ENCODE results near the gene LSAMP. TPM values are rescaled to one million over a fixed set of nuclear protein-coding genes. Genes with fewer than 3 reads are reported as not detected.
"Not testable (repeated sequence)": the region's sequence is repeated elsewhere in the genome, so short reads cannot be mapped to it uniquely, and the experiment has no call there.

The LSAMP gene
- total and polyA plus RNA-seq, 9 of the 15 experiments (the other 6 are each of a cell fraction or from before 2014, with no cell fraction given) = 0.09 to 0.11 TPM; not detected in 7

- TF ChIP-seq BRF2 (IDR thresholded peaks at IDR 0.05; ENCODE audit: borderline replicate concordance, insufficient read depth, insufficient read length) (no peak), THAP7 (CRISPR knock-in tag; IDR thresholded peaks at IDR 0.05) (no peak)
These were observed 652.9 kb downstream of the LSAMP start (continued) for GRCh38 chr3:115792206-115792955.

GRCh38 chr3:115791271-115792153 lies 653.8 kb downstream of the LSAMP start:
- H3K27me3 ChIP-seq (ENCODE audit: control insufficient read depth in 2 of 2, insufficient read depth in 2 of 2, low read length in 2 of 2); H3K4me2 ChIP-seq (ENCODE audit: insufficient read depth, low read length); POLR2A ChIA-PET; ATAC-seq; CTCF ChIA-PET (ENCODE audit: low intra/inter-chr PET ratio); H3K9me3 ChIP-seq (replicated peaks; ENCODE audit: control insufficient read depth, insufficient read depth, low read depth, low read length); H3K9me1 ChIP-seq (ENCODE audit: control insufficient read depth, insufficient read depth, low read length); H4K20me1 ChIP-seq (replicated peaks; ENCODE audit: control insufficient read depth, insufficient read depth, low read length); H3K9ac ChIP-seq (ENCODE audit: insufficient read depth in 1 of 2, low read depth in 2 of 2, low read length in 2 of 2); H2AFZ ChIP-seq (ENCODE audit: low read depth, low read length); H3K79me2 ChIP-seq (ENCODE audit: control insufficient read depth, insufficient read depth, low read length); H3K36me3 ChIP-seq (ENCODE audit: control insufficient read depth, insufficient read depth, low read length); H3K4me1 ChIP-seq (replicated peaks in 1 of 2; ENCODE audit: control insufficient read depth in 2 of 2, insufficient read depth in 2 of 2, low read length in 2 of 2); BruUV-seq (replicated peaks); in situ Hi-C loops (cut with MboI); H3K27ac ChIP-seq (ENCODE audit: extremely low read depth, low read depth, low read length); DNase-seq (ENCODE audit: extremely low read depth in 1 of 4, low spot score in 3 of 4); FAIRE-seq; intact Hi-C loops (cut with micrococcal nuclease); H3K4me3 ChIP-seq: not testable (repeated sequence)
- 38% methylated on average over 17 of the region's 55 CpGs for WGBS (ENCODE audit: insufficient coverage, low coverage, missing lambda C conversion rate)
